GM12878 (cell line): ENCODE measurements around the gene TNNT3.

ENCODE experiments used
- CEBPB ChIP-seq, 2 experiments: fragments of 150-350 bp in 1 of 2; IDR thresholded peaks; 2 replicates each; pipeline ENCODE4 v1.6.1; 2012 to 2014; ENCODE audit warnings: low read depth in 2 of 2, low read length in 2 of 2, borderline replicate concordance in 1 of 2, inconsistent platforms in 1 of 2
- CREB1 ChIP-seq: IDR thresholded peaks from 2 replicates; pipeline ENCODE4 v1.6.1; 2012; ENCODE audit warnings: low read depth, mild to moderate bottlenecking, inconsistent platforms
- CTCF ChIP-seq, 3 experiments: IDR thresholded peaks in 2 of 3; conservative IDR thresholded peaks in 1 of 3; 2 replicates each; pipeline ENCODE4 v1.5.1; 2011; ENCODE audit warnings: low read depth in 3 of 3, low read length in 3 of 3, mild to moderate bottlenecking in 3 of 3, control low read depth in 2 of 3, moderate library complexity in 2 of 3, inconsistent platforms in 1 of 3, mixed read lengths in 1 of 3; ENCODE audit not compliant: control insufficient read depth in 2 of 3, insufficient read depth in 1 of 3; ENCODE audit errors: extremely low read depth in 1 of 3
- MEF2B ChIP-seq: fragments of 450-650 bp; IDR thresholded peaks from 2 replicates; pipeline ENCODE4 v1.6.1; 2018; ENCODE audit warnings: mild to moderate bottlenecking, moderate library complexity; ENCODE audit not compliant: partially characterized antibody, poor library complexity, severe bottlenecking
- NFYA ChIP-seq: IDR thresholded peaks from 2 replicates; pipeline ENCODE4 v1.6.1; 2011; ENCODE audit warnings: low read depth, mild to moderate bottlenecking, low read length, improper control_type of control experiment, borderline replicate concordance
- POU2F2 ChIP-seq: IDR thresholded peaks from 3 replicates; pipeline ENCODE4 v1.6.1; 2011; ENCODE audit warnings: low read depth, mild to moderate bottlenecking, low read length, borderline replicate concordance
- USF1 ChIP-seq: IDR thresholded peaks from 2 replicates; pipeline ENCODE4 v1.6.1; 2011; ENCODE audit warnings: borderline replicate concordance, low read depth, mild to moderate bottlenecking, moderate library complexity, mixed read lengths, low read length; ENCODE audit not compliant: insufficient read depth; ENCODE audit errors: extremely low read length
- ZNF592 ChIP-seq: fragments of 450-650 bp; IDR thresholded peaks from 2 replicates; pipeline ENCODE4 v1.6.1; 2017; ENCODE audit warnings: mild to moderate bottlenecking, moderate library complexity
- TF ChIP-seq, protein P1 (sequence below): fragments of 450-650 bp; IDR thresholded peaks from 2 replicates; pipeline ENCODE4 v1.6.1; 2016; ENCODE audit warnings: mild to moderate bottlenecking
- TF ChIP-seq, protein P2 (sequence below): IDR thresholded peaks from 2 replicates; pipeline ENCODE4 v1.6.1; 2011; ENCODE audit warnings: borderline replicate concordance, low read depth, mild to moderate bottlenecking, moderate library complexity, low read length; ENCODE audit not compliant: insufficient read depth, poor library complexity, severe bottlenecking

DNA sequence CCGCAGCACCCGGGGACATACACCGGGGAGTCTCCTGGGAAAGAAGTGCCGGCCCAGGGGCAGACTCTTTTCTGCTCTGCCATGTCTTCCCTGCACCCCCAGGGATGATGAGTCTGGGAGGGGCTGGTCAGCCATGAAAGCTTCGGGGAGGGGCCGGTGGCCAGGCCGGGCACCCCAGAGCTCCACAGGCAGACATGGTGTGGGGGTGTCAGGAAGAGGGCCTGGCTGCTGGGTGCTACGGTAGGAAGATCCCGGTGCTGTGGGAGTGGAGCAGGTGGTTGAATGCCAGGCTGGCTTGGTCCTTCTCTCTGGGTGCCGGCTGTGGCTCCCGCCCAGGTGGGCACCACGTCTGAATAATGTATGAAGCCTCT is 49.2 kb upstream of the TNNT3 start:
- TF ChIP-seq MEF2B, result no peak
- no peak for TF ChIP-seq CREB1
- TF ChIP-seq, protein P1, sequence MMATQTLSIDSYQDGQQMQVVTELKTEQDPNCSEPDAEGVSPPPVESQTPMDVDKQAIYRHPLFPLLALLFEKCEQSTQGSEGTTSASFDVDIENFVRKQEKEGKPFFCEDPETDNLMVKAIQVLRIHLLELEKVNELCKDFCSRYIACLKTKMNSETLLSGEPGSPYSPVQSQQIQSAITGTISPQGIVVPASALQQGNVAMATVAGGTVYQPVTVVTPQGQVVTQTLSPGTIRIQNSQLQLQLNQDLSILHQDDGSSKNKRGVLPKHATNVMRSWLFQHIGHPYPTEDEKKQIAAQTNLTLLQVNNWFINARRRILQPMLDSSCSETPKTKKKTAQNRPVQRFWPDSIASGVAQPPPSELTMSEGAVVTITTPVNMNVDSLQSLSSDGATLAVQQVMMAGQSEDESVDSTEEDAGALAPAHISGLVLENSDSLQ, result no peak
- TF ChIP-seq CTCF (IDR thresholded peaks at IDR 0.05 in 2 of 3, conservative IDR thresholded peaks at IDR 0.05 in 1 of 3; ENCODE audit: control insufficient read depth in 2 of 3, extremely low read depth in 1 of 3, insufficient read depth in 1 of 3, low read depth in 3 of 3, low read length in 3 of 3), result no peak
- no peak for TF ChIP-seq POU2F2
- no peak for TF ChIP-seq ZNF592
- TF ChIP-seq NFYA, result no peak
- TF ChIP-seq, protein P2, sequence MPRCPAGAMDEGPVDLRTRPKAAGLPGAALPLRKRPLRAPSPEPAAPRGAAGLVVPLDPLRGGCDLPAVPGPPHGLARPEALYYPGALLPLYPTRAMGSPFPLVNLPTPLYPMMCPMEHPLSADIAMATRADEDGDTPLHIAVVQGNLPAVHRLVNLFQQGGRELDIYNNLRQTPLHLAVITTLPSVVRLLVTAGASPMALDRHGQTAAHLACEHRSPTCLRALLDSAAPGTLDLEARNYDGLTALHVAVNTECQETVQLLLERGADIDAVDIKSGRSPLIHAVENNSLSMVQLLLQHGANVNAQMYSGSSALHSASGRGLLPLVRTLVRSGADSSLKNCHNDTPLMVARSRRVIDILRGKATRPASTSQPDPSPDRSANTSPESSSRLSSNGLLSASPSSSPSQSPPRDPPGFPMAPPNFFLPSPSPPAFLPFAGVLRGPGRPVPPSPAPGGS, result no peak
- TF ChIP-seq CEBPB (IDR thresholded peaks at IDR 0.05; ENCODE audit: borderline replicate concordance in 1 of 2, low read depth in 2 of 2, low read length in 2 of 2), result no peak
- no peak for TF ChIP-seq USF1
